Endodermal cell (in vitro differentiated cells): ENCODE data around the gene IFNL4. TPM values are rescaled to one million over a fixed set of nuclear protein-coding genes. Genes with fewer than 3 reads are reported as not detected.

Experiments
- DNase-seq: peaks from one replicate; pipeline ENCODE4 v3.0.0-alpha.2; 2017
- H3K27ac ChIP-seq: 2 replicates; pipeline ENCODE4 v1.5.1; 2013; ENCODE audit warnings: mild to moderate bottlenecking, low read depth, low read length, moderate library complexity
- H3K27me3 ChIP-seq: 2 replicates; pipeline ENCODE4 v1.6.1; 2013; ENCODE audit warnings: mild to moderate bottlenecking, low read length, moderate library complexity; ENCODE audit not compliant: insufficient read depth, control insufficient read depth, poor library complexity, severe bottlenecking
- H3K36me3 ChIP-seq: 2 replicates; pipeline ENCODE4 v1.7.0; 2013; ENCODE audit warnings: mild to moderate bottlenecking, low read length, moderate library complexity; ENCODE audit not compliant: control insufficient read depth, insufficient read depth
- H3K4me1 ChIP-seq: one replicate; pipeline ENCODE4 v1.7.0; 2013; ENCODE audit warnings: low read length; ENCODE audit not compliant: control insufficient read depth, insufficient read depth
- H3K4me3 ChIP-seq: 2 replicates; pipeline ENCODE4 v1.5.1; 2013; ENCODE audit warnings: mild to moderate bottlenecking, low read length, moderate library complexity
- H3K9ac ChIP-seq: 2 replicates; pipeline ENCODE4 v1.6.1; 2013; ENCODE audit warnings: mild to moderate bottlenecking, low read length, moderate library complexity; ENCODE audit not compliant: poor library complexity, severe bottlenecking; ENCODE audit errors: extremely low read depth
- H3K9me3 ChIP-seq: 2 replicates; pipeline ENCODE4 v1.6.1; 2013; ENCODE audit warnings: mild to moderate bottlenecking, low read length, moderate library complexity; ENCODE audit not compliant: control insufficient read depth
- H3K27ac Mint-ChIP-seq: 2 replicates; pipeline ENCODE4 v1.8.0; 2020; ENCODE audit warnings: mixed read lengths
- H3K27me3 Mint-ChIP-seq: 2 replicates; pipeline ENCODE4 v1.8.0; 2021; ENCODE audit warnings: mild to moderate bottlenecking, mixed read lengths; ENCODE audit not compliant: insufficient read depth
- H3K36me3 Mint-ChIP-seq: 2 replicates; pipeline ENCODE4 v1.8.0; 2020; ENCODE audit warnings: low read depth, mixed read lengths
- H3K4me1 Mint-ChIP-seq: 2 replicates; pipeline ENCODE4 v1.8.0; 2020; ENCODE audit warnings: mixed read lengths
- H3K4me3 Mint-ChIP-seq: 2 replicates; pipeline ENCODE4 v1.8.0; 2020; ENCODE audit warnings: mild to moderate bottlenecking, moderate library complexity, mixed read lengths
- H3K9me3 Mint-ChIP-seq: 2 replicates; pipeline ENCODE4 v1.8.0; 2020; ENCODE audit warnings: mild to moderate bottlenecking, mixed read lengths
- CTCF ChIP-seq: fragments of 200-600 bp; sonication (generic); conservative IDR thresholded peaks from 2 replicates; pipeline ENCODE4 v1.5.0; 2021; ENCODE audit warnings: antibody characterized with exemption, mild to moderate bottlenecking
- WGBS, 2 experiments: methylation state at CpG; one replicate each; pipeline versions ENCODE4 v1.1.5 to v1.1.7; 2013; ENCODE audit warnings: missing lambda C conversion rate in 2 of 2, mixed read lengths in 1 of 2; ENCODE audit not compliant: insufficient coverage in 1 of 2, insufficient read length in 1 of 2; 5-methylcytosine and 5-hydroxymethylcytosine counted together
- total RNA-seq, 2 donors: library from RNA; stranded (reverse); fragmentation: NEBNext Ultra II Directional in 1 of 2; extraction: Animal tissue kit (Norgen Biotek cat#: 25700) in 1 of 2; gene quantifications; 2 replicates in 1 of 2; 3 replicates in 1 of 2; pipeline ENCODE4 v1.2.1, GENCODE V29; 2021

The IFNL4 gene
- total RNA-seq, 2 donors from 2014 or later: not detected

DNA sequence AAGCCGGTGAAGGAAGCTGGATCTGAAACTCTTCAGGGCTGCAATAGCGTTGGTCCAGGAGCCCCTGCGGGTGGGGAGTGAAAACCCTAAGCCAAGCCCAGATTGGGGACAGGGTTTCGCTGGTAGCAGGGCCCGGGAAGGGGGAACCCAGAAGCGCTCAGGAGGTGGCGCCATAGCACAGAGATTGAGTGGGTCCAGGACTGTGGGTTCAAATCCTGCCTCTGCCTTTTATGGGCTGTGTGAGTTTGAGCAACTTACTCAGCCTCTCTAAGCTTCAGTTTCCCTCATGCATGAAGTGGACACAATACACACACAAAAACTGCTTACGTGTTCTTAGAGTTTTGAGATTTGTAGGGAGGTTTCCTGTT, 36.3 kb downstream of the IFNL4 start:
- peaks cover 12% of the 10 kb centered on the region for H3K9me3 Mint-ChIP-seq
- Histone ChIP-seq H3K27ac (no peak overlapping the region), H3K4me3 (no peak overlapping the region), H3K27me3 (no peaks in the 10 kb centered on the region), H3K4me1 (no peaks in the 10 kb centered on the region), H3K9ac (no peak overlapping the region), H3K36me3 (no peaks in the 10 kb centered on the region), H3K9me3 (peaks cover 5% of the 10 kb centered on the region)
- H3K4me1 Mint-ChIP-seq: no peaks in the 10 kb centered on the region
- 24 to 28% methylated on average over 5 to 7 of the region's 8 CpGs for WGBS, 2 experiments
- no peak overlapping the region for H3K4me3 Mint-ChIP-seq
- TF ChIP-seq CTCF: peak; percentile 76
- H3K36me3 Mint-ChIP-seq: no peaks in the 10 kb centered on the region
- peak; percentile 86 for DNase-seq
- H3K27ac Mint-ChIP-seq: no peak overlapping the region
- H3K27me3 Mint-ChIP-seq: peaks cover 23% of the 10 kb centered on the region

DNA sequence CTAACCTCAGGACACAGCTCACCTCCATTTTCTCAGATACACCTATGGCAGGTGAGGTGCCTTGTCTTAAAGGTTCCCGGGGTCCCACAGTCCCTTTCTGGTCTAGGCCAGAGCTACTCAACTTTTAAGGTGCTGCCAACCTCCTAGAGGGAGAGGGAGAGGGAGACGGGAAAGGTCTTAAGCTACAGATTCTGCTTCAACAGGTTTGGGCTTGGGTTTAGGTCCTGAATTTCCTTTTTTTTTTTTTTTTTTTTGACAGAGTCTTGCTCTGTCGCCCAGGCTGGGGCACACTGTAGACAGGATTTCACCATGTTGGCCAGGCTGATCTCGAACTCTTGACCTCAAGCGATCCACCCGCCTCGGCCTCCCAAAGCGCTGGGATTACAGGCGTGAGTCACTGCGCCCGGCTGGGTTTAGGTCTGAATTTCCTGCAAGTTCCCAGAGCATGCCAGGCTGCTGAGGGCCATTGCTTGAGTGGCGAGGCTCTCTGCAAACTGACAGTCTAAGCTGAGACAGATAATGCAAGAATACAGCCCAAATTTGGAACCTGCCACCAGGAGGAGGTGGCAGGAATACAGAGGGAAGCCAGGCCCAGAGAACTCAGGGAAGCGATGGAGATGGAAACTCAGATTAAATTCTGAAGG, 36.8 kb downstream of the IFNL4 start:
- H3K4me1 Mint-ChIP-seq: no peaks in the 10 kb centered on the region
- Histone ChIP-seq H3K27ac (no peak overlapping the region), H3K4me1 (no peaks in the 10 kb centered on the region), H3K9ac (no peak overlapping the region), H3K4me3 (no peak overlapping the region), H3K36me3 (no peaks in the 10 kb centered on the region), H3K9me3 (peaks cover 5% of the 10 kb centered on the region), H3K27me3 (no peaks in the 10 kb centered on the region)
- no peak overlapping the region for H3K4me3 Mint-ChIP-seq
- no peak overlapping the region for H3K27ac Mint-ChIP-seq
- H3K27me3 Mint-ChIP-seq: peaks cover 18% of the 10 kb centered on the region
- no peaks in the 10 kb centered on the region for H3K36me3 Mint-ChIP-seq
- TF ChIP-seq CTCF: no peak
- no peak for DNase-seq
- WGBS, 2 experiments: 82 to 88% methylated on average over 11 to 13 of the region's 13 CpGs
- H3K9me3 Mint-ChIP-seq: peaks cover 8% of the 10 kb centered on the region

DNA sequence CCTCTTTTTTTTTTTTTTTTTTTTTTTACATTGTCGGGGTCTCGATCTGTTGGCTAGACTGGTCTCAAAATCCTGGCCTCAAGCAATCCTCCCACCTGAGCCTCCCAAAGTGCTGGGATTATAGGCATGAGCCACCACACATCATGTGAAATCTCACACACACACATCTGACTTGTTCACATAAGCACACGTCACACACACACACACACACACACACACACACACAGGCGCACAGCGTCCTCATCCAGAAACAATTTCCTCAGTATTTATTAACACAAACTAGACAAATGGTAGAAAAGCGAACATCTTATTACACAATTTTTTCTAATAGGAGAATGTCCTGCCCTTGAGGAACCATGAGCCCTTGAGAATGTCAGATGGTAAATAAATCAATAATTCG, 39.5 kb downstream of the IFNL4 start:
- H3K27me3 Mint-ChIP-seq: peaks cover 28% of the 10 kb centered on the region
- TF ChIP-seq CTCF: no peak
- 85 to 100% methylated on average over 2 to 7 of the region's 7 CpGs for WGBS, 2 experiments
- H3K36me3 Mint-ChIP-seq: no peaks in the 10 kb centered on the region
- DNase-seq: no peak
- H3K4me1 Mint-ChIP-seq: no peaks in the 10 kb centered on the region
- Histone ChIP-seq H3K9ac (no peak overlapping the region), H3K4me3 (no peak overlapping the region), H3K27me3 (peaks cover 6% of the 10 kb centered on the region), H3K36me3 (no peaks in the 10 kb centered on the region), H3K4me1 (no peaks in the 10 kb centered on the region), H3K9me3 (no peaks in the 10 kb centered on the region), H3K27ac (no peak overlapping the region)
- H3K27ac Mint-ChIP-seq: no peak overlapping the region
- H3K9me3 Mint-ChIP-seq: no peaks in the 10 kb centered on the region
- H3K4me3 Mint-ChIP-seq: no peak overlapping the region
